Hematopoietic multipotent progenitor cell treated with erythropoietin and hydrocortisone succinate and interleukin-3 and kit ligand, for 8 days (in vitro differentiated cells): Measurements from ENCODE around the gene EXOSC1.
A peak's percentile ranks its signal among the peaks of the same experiment; 100 is the strongest.
"Not testable (repeated sequence)": the region's sequence is repeated elsewhere in the genome, so short reads cannot be mapped to it uniquely, and the experiment has no call there.

Experiments used
- DNase-seq: peaks from one replicate; pipeline ENCODE4 v3.0.0-alpha.2; 2015

EXOSC1 gene

GRCh38 chr10:97407211-97407951 lies 38.4 kb downstream of the EXOSC1 start:
- peak; percentile 86 for DNase-seq

GRCh38 chr10:97406483-97406882 lies 39.3 kb downstream of the EXOSC1 start:
- not testable (repeated sequence) for DNase-seq

DNA sequence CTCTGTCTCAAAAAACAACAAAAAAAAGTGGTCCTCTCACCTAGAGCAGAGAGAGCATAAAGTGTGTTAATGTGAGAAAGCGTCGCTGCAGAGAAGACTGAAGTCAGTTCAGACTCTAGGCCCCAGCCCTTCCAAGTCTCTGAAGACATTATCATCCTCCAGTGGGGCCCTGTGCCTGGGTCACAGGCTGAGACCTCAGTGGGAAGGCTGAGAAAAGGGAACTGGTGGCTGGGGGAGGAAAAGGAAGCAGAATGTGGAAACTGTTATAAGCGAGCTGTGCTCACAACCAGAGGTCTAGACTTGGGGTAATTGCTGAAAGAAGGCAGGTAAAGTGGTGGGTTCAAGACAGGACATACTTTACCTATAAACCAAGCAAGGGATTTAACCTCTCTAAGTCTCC lies 39.7 kb downstream of the EXOSC1 start:
- peak; percentile 35 for DNase-seq

DNA sequence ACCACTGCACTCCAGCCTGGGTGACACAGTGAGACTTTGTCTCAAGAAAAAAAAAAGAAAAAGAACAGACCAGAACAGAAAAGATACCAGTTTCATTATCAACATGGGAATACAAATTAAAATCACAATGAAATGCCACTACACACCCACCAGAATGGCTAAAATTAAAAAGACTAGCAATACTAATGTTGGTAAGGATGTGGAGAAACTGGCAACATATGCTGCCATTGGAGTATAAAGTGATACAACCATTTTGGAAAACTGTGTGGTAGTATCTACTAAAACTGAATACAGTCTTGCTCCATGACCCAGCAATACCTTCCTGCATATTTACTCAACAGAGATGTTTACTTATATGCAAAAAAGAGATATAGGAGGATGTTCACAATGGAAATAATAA lies 41.8 kb downstream of the EXOSC1 start:
- no peak for DNase-seq

DNA sequence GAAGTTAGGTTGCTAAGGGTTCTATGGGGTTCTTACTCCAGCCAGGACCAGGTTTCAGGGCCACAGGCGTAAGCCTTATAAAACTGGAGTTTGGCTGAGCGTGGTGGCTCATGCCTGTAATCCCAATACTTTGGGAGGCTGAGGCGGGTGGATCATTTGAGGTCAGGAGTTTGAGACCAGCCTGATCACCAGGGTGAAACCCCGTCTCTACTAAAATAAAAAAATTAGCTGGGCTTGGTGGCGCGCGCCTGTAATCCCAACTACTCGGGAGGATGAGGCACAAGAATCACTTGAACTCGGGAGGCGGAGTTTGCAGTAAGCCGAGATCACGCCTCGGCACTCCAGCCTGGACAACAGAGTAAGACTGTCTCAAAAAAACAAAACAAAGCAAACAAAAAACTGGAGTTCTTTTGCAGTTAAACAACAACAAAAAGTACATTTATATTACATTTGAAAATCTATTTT lies 44.3 kb downstream of the EXOSC1 start:
- no peak for DNase-seq

DNA sequence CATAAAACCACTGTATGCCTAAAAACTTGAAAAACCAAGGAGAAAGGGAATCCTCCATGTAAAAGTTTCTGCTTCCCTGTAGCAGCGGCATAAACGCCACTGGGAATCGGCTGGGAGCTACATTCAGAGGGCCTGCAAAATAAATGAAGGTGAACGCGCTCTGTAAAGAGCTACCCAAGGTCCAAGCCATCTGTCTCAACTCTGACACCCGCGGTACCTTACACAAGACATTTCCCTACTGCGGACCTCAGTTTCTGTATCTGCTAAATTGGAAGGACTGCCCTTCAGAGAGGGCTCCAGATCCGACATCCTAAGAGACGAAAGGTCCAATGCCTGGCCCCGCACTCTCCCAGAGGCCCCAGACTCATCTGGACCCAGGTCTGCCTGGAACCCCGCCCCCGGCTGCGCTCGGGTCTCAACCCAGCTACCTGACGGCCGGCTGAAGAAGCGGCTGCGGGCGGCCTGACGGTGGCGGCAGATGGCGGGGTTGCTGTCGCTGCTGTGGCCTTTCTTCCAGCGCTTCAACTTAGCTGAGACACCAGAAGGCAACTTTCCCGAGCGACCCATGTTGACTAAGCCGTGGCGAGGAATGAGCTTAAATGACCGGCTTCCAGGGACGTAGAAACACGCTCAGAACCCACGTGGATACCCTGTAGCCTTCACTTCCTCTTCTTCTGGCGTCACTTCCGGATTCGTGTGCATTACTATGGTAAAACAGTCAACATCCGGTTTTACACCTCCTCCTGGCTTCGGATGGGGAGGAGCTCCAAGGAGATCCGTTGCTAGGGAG lies 44.9 kb downstream of the EXOSC1 start, which contains the start of gene RRP12:
Gene RRP12 (minus strand): TSS at position 676 of the 790 bp plus-strand sequence. CDS start 109 bp downstream, at position 567.
- DNase-seq: peak; percentile 100

- peak; percentile 47 for DNase-seq
Observed at GRCh38 chr10:97399843-97400545, 45.8 kb downstream of the EXOSC1 start.

DNA sequence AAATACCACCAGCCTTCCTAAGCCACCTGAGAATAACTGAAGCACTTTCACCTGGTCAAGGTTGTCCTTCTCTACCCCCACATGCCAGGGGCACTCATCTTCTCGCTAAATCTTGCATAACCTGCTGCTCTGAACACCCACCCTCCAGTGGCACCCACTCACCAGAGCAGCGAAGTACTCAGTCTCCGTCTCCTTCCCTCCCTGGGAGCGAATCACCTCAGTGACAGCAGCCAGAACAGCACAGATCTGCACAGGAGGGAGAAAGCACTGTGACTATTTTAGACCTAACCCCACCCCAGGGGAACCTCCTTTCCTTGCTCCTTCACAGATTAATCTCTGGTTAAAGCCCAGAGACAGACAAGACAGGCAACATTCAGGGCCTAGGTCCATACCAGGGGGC lies 49.8 kb downstream of the EXOSC1 start:
- no peak for DNase-seq

DNA sequence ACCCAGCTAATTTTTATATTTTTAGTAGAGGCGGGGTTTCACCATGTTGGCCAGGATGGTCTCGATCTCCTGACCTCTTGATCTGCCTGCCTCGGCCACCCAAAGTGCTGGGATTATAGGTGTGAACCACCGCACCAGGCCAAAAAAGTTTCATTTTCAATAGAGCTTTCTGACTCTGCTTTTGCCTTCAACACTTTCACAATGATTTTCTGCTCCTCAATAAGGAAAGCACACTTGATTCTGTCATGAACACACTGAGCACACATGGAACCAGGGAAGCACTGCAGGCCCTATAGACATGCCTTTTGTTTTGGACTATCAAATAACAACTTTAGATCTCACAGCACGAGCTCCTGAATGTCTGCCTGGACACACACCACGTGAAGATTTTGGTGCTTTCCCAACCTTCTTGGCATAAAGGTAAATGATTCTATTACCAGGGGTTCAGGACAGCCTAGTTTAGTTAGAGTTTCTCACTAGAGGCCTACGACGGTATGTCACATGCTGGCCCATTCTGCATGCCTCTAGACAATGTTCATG lies 52.7 kb downstream of the EXOSC1 start:
- no peak for DNase-seq

GRCh38 chr10:97390091-97390490 lies 55.7 kb downstream of the EXOSC1 start:
- no peak for DNase-seq

DNA sequence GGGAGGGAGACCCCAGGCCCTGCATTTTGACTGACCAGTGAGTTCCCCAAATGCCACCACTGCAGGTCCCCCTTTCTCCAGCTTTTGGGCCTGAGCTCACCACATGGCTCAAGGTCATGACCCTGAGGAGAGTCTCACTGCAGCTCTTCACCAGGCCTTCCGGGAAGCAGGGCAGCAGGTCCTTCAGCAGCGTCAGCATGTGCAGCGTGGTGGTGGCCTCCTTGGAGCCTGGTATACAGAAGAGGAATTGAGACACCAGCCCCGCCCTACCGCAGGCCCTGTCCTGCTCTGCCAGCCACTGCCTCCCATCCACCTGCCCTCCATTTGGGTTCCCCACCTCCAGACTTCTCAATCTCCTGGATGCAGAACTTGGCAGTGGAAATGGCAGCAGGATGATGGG lies 57.7 kb downstream of the EXOSC1 start:
- no peak for DNase-seq
